GM12878 (cell line): Measurements from ENCODE around the gene DHX29. TPM values are rescaled to one million over a fixed set of nuclear protein-coding genes. Genes with fewer than 3 reads are reported as not detected.

Experiments used
- ATAC-seq: fragments of 200-7000 bp; cut with Tn5 transposase; 3 replicates; pipeline ENCODE4 v1.9.1; 2020; ENCODE audit warnings: mild to moderate bottlenecking, moderate library complexity
- BruUV-seq: library from RNA; stranded (reverse); fragments of 400-500 nt; replicated peaks from 2 replicates; lab custom pipeline; 2021; lab: Mats Ljungman, UMichigan
- CTCF ChIA-PET: fragments of 300-600 bp; sonication (Branson Sonifier 250); formaldehyde crosslinking; extraction: SDS; loops from one replicate; lab custom pipeline; 2021; ENCODE audit warnings: inconsistent platforms; lab: Yijun Ruan, JAX
- POLR2A ChIA-PET: fragments of 350-600 bp; formaldehyde crosslinking; extraction: SDS; loops from one replicate; lab custom pipeline; 2021; ENCODE audit warnings: inconsistent platforms; lab: Charles Lee
- RAD21 ChIA-PET: fragments of 300-600 bp; sonication (Branson Sonifier 250); formaldehyde crosslinking; loops from one replicate; lab custom pipeline; 2023; ENCODE audit warnings: antibody characterized with exemption; ENCODE audit not compliant: unreplicated experiment; lab: Charles Lee
- SMC1A ChIA-PET: fragments of 300-600 bp; sonication (Branson Sonifier 250); formaldehyde crosslinking; loops from one replicate; lab custom pipeline; 2023; ENCODE audit not compliant: unreplicated experiment, uncharacterized antibody; lab: Charles Lee
- DNase-seq: peaks from one replicate; pipeline ENCODE4 v3.0.0-alpha.2; 2011; ENCODE audit warnings: low read depth, low spot score
- FAIRE-seq: peaks from 3 replicates; lab custom pipeline; 2011; peaks lifted over from hg19 to GRCh38; lab: Jason Lieb, UNC
- H2AFZ ChIP-seq: 2 replicates; pipeline ENCODE4 v1.6.0; 2011; ENCODE audit warnings: low read depth, low read length, control low read depth; ENCODE audit not compliant: control insufficient read depth
- H3K27ac ChIP-seq: 2 replicates; pipeline ENCODE4 v1.5.1; 2011; ENCODE audit warnings: control low read depth; ENCODE audit not compliant: control insufficient read depth, insufficient read depth
- H3K27me3 ChIP-seq, 2 experiments: replicated peaks in 1 of 2; 2 replicates each; pipeline versions ENCODE4 v1.6.0 to v1.6.1; 2011; ENCODE audit warnings: low read length in 1 of 2; ENCODE audit not compliant: control insufficient read depth in 2 of 2, insufficient read depth in 2 of 2
- H3K36me3 ChIP-seq, 2 experiments: 2 replicates each; pipeline ENCODE4 v1.5.1; 2011; ENCODE audit warnings: low read length in 1 of 2; ENCODE audit not compliant: control insufficient read depth in 2 of 2, insufficient read depth in 2 of 2
- H3K4me1 ChIP-seq: 2 replicates; pipeline ENCODE4 v1.6.1; 2011; ENCODE audit warnings: mild to moderate bottlenecking, low read length, moderate library complexity, mixed read lengths; ENCODE audit not compliant: control insufficient read depth, insufficient read depth
- H3K4me2 ChIP-seq: 2 replicates; pipeline ENCODE4 v1.6.0; 2011; ENCODE audit warnings: control low read depth; ENCODE audit not compliant: control insufficient read depth, insufficient read depth
- H3K4me3 ChIP-seq: fragments of 200-600 bp; sonication (generic); 2 replicates; pipeline ENCODE4 v1.5.1; 2016
- H3K79me2 ChIP-seq: 2 replicates; pipeline ENCODE4 v1.6.0; 2011; ENCODE audit warnings: low read length; ENCODE audit not compliant: control insufficient read depth, insufficient read depth
- H3K9ac ChIP-seq: 2 replicates; pipeline ENCODE4 v1.8.0; 2011; ENCODE audit warnings: low read length, control low read depth, mixed read lengths; ENCODE audit not compliant: control insufficient read depth, insufficient read depth
- H3K9me3 ChIP-seq: replicated peaks from 3 replicates; pipeline ENCODE4 v1.5.1; 2011; ENCODE audit warnings: mild to moderate bottlenecking, low read length; ENCODE audit not compliant: control insufficient read depth, insufficient read depth
- H4K20me1 ChIP-seq: 2 replicates; pipeline ENCODE4 v1.6.0; 2011; ENCODE audit not compliant: control insufficient read depth, insufficient read depth
- CHD1 ChIP-seq: IDR thresholded peaks from 2 replicates; pipeline ENCODE4 v1.6.1; 2012; ENCODE audit warnings: low read depth, low read length, improper control_type of control experiment
- EZH2 ChIP-seq: IDR thresholded peaks from 2 replicates; pipeline ENCODE4 v1.6.1; 2012; ENCODE audit warnings: low read depth, mild to moderate bottlenecking, control low read depth, inconsistent platforms, low read length, borderline replicate concordance; ENCODE audit not compliant: control insufficient read depth
- FOXK2 ChIP-seq: fragments of 450-650 bp; IDR thresholded peaks from 2 replicates; pipeline ENCODE4 v1.6.1; 2017; ENCODE audit warnings: mild to moderate bottlenecking, moderate library complexity
- HCFC1 ChIP-seq: fragments of 150-350 bp; IDR thresholded peaks from 2 replicates; pipeline ENCODE4 v1.6.1; 2014; ENCODE audit warnings: low read length
- IRF4 ChIP-seq: IDR thresholded peaks from 2 replicates; pipeline ENCODE4 v1.6.1; 2011; ENCODE audit warnings: low read depth, low read length
- NR2C1 ChIP-seq: fragments of 450-650 bp; IDR thresholded peaks from 2 replicates; pipeline ENCODE4 v1.6.1; 2017; ENCODE audit warnings: antibody characterized with exemption, mild to moderate bottlenecking, moderate library complexity
- NR2C2 ChIP-seq: IDR thresholded peaks from 2 replicates; pipeline ENCODE4 v1.6.1; 2011; ENCODE audit warnings: borderline replicate concordance, low read depth; ENCODE audit not compliant: control insufficient read depth, insufficient read length
- RUNX3 ChIP-seq: IDR thresholded peaks from 2 replicates; pipeline ENCODE4 v1.6.1; 2012; ENCODE audit warnings: low read length, inconsistent platforms
- TBL1XR1 ChIP-seq: IDR thresholded peaks from 2 replicates; pipeline ENCODE4 v1.6.1; 2012; ENCODE audit warnings: low read depth, low read length, improper control_type of control experiment
- WGBS: methylation state at CpG from one replicate; pipeline ENCODE4 v1.1.6; 2016; ENCODE audit warnings: low lambda C conversion rate; ENCODE audit not compliant: insufficient replicate concordance, insufficient coverage; ENCODE audit errors: missing lambda C conversion rate; 5-methylcytosine and 5-hydroxymethylcytosine counted together
- in situ Hi-C: fragments of 300-500 bp; cut with MboI; formaldehyde crosslinking; loops from 9 replicates; pipeline ENCODE4 v1.14.3; 2018; ENCODE audit warnings: mixed read lengths
- intact Hi-C: fragments of 100-400 bp; cut with micrococcal nuclease; formaldehyde crosslinking; loops from one replicate; pipeline ENCODE4 v1.14.2; 2022; ENCODE audit not compliant: unreplicated experiment
- polyA plus RNA-seq, 11 experiments: library from polyadenylated mRNA; depleted of rRNA in 4 of 11; unstranded in 6 of 11; stranded (reverse) in 5 of 11; fragments of >200 nt; fragmentation: Nextera tagmentation in 4 of 11; fragmentation: Illumina TruSeq in 1 of 11; extraction: Ambion mirVana in 4 of 11; extraction: Trizol in 1 of 11; gene quantifications; 1 replicate in 1 of 11; 2 replicates in 10 of 11; pipeline versions ENCODE4 v1.2.1 to v1.2.3, GENCODE V29; 2011 to 2016; ENCODE audit warnings: inconsistent platforms in 2 of 11, missing spikeins in 2 of 11, low read depth in 1 of 11
- total RNA-seq, 4 experiments: library from RNA; depleted of rRNA in 3 of 4; stranded (reverse); fragments of >200 nt in 3 of 4; fragmentation: Illumina TruSeq in 1 of 4; extraction: Trizol in 1 of 4; gene quantifications; 2 replicates each; pipeline versions ENCODE4 v1.2.1 to v1.2.3, GENCODE V29; 2013 to 2021
- TF ChIP-seq, protein P1 (sequence below): IDR thresholded peaks from 2 replicates; pipeline ENCODE4 v1.6.1; 2011; ENCODE audit warnings: low read depth, mild to moderate bottlenecking, low read length, moderate library complexity, borderline replicate concordance; ENCODE audit errors: extremely low read depth

Gene DHX29
- total and polyA plus RNA-seq, 10 of the 15 experiments (the other 5 are each of a cell fraction or from before 2014, with no cell fraction given) = 5.3 to 49.1 (median 17.2) TPM

DNA sequence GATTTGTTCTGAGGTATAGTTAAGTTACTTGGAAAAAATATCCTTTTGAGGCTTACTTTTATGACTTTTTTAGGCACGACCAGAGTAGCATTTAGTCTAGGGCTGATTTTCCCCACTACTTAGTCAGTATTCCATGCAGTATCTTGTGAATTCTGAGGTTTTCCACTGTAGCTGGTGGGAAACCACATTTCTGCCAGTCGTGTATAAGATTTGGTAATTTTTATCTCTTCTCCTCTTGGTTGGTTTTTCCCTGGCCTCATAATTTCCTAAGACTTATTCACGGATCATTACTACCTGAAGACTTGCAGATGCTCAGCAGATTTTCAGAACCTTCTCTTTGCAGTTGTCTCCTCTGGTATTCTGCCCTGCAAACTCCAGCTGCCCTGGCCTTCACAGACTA, 23.8 kb upstream of the DHX29 start:
- H3K36me3 ChIP-seq = peaks cover 0 to 33% of the 10 kb centered on the region in 2 experiments
- CTCF ChIA-PET = no interaction called here
- H2AFZ ChIP-seq = no peak overlapping the region
- peaks cover 7% of the 10 kb centered on the region for H3K79me2 ChIP-seq
- in situ Hi-C loops (no loop called here), intact Hi-C loops (no loop called here)
- SMC1A ChIA-PET = interaction anchor here (0.6 kb wide), 1 partner anchor 353 kb away, joined by 3 read pairs; no protein-coding TSS in a partner anchor
- DNase-seq (no peak), ATAC-seq (no peak), FAIRE-seq (no peak)
- H3K9me3 ChIP-seq = no peaks in the 10 kb centered on the region
- 78% methylated on average over 3 of the region's 3 CpGs for WGBS
- POLR2A ChIA-PET = interaction anchor here (0.6 kb wide), 1 partner anchor 18 kb away, joined by 3 read pairs; no protein-coding TSS in a partner anchor
- no peak overlapping the region for H3K4me3 ChIP-seq
- no peaks in the 10 kb centered on the region for H3K27me3 ChIP-seq
- no peaks in the 10 kb centered on the region for H3K4me1 ChIP-seq
- no peaks in the 10 kb centered on the region for H4K20me1 ChIP-seq
- no peak overlapping the region for H3K4me2 ChIP-seq
- H3K27ac ChIP-seq = no peak overlapping the region
- H3K9ac ChIP-seq = no peak overlapping the region
- no TSS peak for BruUV-seq
- TF ChIP-seq TBL1XR1 (no peak), CHD1 (no peak), EZH2 (no peak), RUNX3 (no peak), IRF4 (no peak), NR2C1 (no peak), NR2C2 (no peak), FOXK2 (no peak), HCFC1 (no peak)
- TF ChIP-seq, protein P1, sequence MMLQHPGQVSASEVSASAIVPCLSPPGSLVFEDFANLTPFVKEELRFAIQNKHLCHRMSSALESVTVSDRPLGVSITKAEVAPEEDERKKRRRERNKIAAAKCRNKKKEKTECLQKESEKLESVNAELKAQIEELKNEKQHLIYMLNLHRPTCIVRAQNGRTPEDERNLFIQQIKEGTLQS = no peak
- RAD21 ChIA-PET = interaction anchor here (0.9 kb wide), 1 partner anchor 23 kb away, joined by 3 read pairs; the partner anchor contains the start of genes DHX29 and MTREX
